Adrenal gland (tissue), 12 donors: ENCODE measurements around the gene M1AP. TPM values are rescaled to one million over a fixed set of nuclear protein-coding genes. Genes with fewer than 3 reads are reported as not detected.

Source experiments
- DNase-seq, 7 donors: peaks; one replicate each; pipeline ENCODE4 v3.0.0-alpha.2; 2019 to 2020
- H3K27ac ChIP-seq, 5 donors: fragments of 200-600 bp; sonication (generic) in 4 of 5; 1 replicate in 3 of 5; 2 replicates in 2 of 5; pipeline versions ENCODE4 v1.5.1 to v1.8.0; 2016 to 2020; ENCODE audit warnings: mild to moderate bottlenecking in 1 of 5
- H3K27me3 ChIP-seq: fragments of 200-600 bp; 2 replicates; pipeline ENCODE4 v1.8.0; 2021
- H3K36me3 ChIP-seq, 2 donors: fragments of 200-600 bp; replicated peaks in 1 of 2; 1 replicate in 1 of 2; 2 replicates in 1 of 2; pipeline versions ENCODE4 v1.5.1 to v1.8.0; 2018 to 2022
- H3K4me1 ChIP-seq, 2 donors: fragments of 200-600 bp; replicated peaks in 1 of 2; 1 replicate in 1 of 2; 2 replicates in 1 of 2; pipeline versions ENCODE4 v1.5.1 to v1.8.0; 2018 to 2021
- H3K4me3 ChIP-seq, 4 donors: fragments of 200-600 bp; sonication (generic) in 3 of 4; one replicate each; pipeline ENCODE4 v1.5.1; 2016 to 2018
- H3K9me3 ChIP-seq, 3 donors: fragments of 200-600 bp; sonication (generic) in 1 of 3; replicated peaks in 1 of 3; 1 replicate in 2 of 3; 2 replicates in 1 of 3; pipeline versions ENCODE4 v1.5.1 to v1.8.0; 2016 to 2021
- CTCF ChIP-seq, 6 experiments: fragments of 450-650 bp in 4 of 6; fragments of 200-600 bp in 2 of 6; sonication (generic) in 1 of 6; IDR thresholded peaks; 1 replicate in 5 of 6; 2 replicates in 1 of 6; pipeline versions ENCODE4 v1.5.1 to v1.8.0; 2016 to 2021; ENCODE audit warnings: antibody characterized with exemption in 6 of 6, mild to moderate bottlenecking in 2 of 6, moderate library complexity in 1 of 6
- POLR2A ChIP-seq, 2 donors: fragments of 450-650 bp; IDR thresholded peaks; one replicate each; pipeline ENCODE4 v1.6.1; 2017; ENCODE audit warnings: antibody characterized with exemption in 2 of 2, mild to moderate bottlenecking in 2 of 2, moderate library complexity in 1 of 2
- WGBS, 4 donors: extraction: QIAGEN DNeasy Blood & Tissue Kit in 2 of 4; methylation state at CpG; one replicate each; pipeline versions ENCODE4 v1.1.5 to v1.1.7; 2013 to 2017; 5-methylcytosine and 5-hydroxymethylcytosine counted together
- intact Hi-C, 2 donors: fragments of 100-400 bp; cut with DNase I; formaldehyde crosslinking; loops; one replicate each; pipeline versions ENCODE4 v1.14.1 to v1.15.0; 2022 to 2023
- polyA plus RNA-seq, 3 donors: library from polyadenylated mRNA; stranded (reverse); fragments of 200-250 nt in 2 of 3; fragments of 350-450 nt in 1 of 3; fragmentation: Illumina TruSeq in 1 of 3; extraction: RNeasy Lipid Tissue Mini Kit (QIAGEN cat#74804) in 1 of 3; gene quantifications; one replicate each; pipeline ENCODE4 v1.2.3, GENCODE V29; 2013 to 2014
- total RNA-seq, 9 donors: library from RNA; depleted of rRNA in 4 of 9; stranded (reverse); fragments of >200 nt in 4 of 9; fragments of 120-200 nt in 1 of 9; fragmentation: NEBNext Ultra II Directional in 1 of 9; extraction: Animal tissue kit (Norgen Biotek cat#: 25700) in 1 of 9; gene quantifications; one replicate each; pipeline versions ENCODE4 v1.1.0 to v1.2.4, GENCODE V29; 2013 to 2023
- donor health status: healthy with polysubstance abuse.
- donor health status: Bipolar disorder and iron deficiency.
- donor health status: DM: yes; HTN: yes; CAD: no.
- donor health status: DM: no; HTN: no; CAD: no.
- donor health status: DM: no; HTN: no; CAD: no.
- donor health status: DM: yes; HTN: yes; CAD: no.

M1AP gene
- total and polyA plus RNA-seq, 12 donors: 0.47 to 2.2 (median 0.84) TPM; not detected in 1

- no peak for TF ChIP-seq CTCF (IDR thresholded peaks at IDR 0.05)
- TF ChIP-seq POLR2A (IDR thresholded peaks at IDR 0.05): no peak
- no peak for DNase-seq
- H3K4me3 ChIP-seq: no peak overlapping the region
- no peak overlapping the region for H3K27ac ChIP-seq
- H3K4me1 ChIP-seq: no peaks in the 10 kb centered on the region
- intact Hi-C loops: no loop called here
- H3K27me3 ChIP-seq: no peaks in the 10 kb centered on the region
- H3K9me3 ChIP-seq: no peaks in the 10 kb centered on the region
- WGBS, 4 donors: 70 to 91% (median 82%) methylated on average over 5 of the region's 5 CpGs
- no peaks in the 10 kb centered on the region for H3K36me3 ChIP-seq
These were observed 22.3 kb downstream of the M1AP start for GRCh38 chr2:74625658-74626425.

GRCh38 chr2:74620671-74621070, 27.5 kb downstream of the M1AP start:
- Histone ChIP-seq H3K27ac (no peak overlapping the region), H3K4me1 (no peaks in the 10 kb centered on the region), H3K9me3 (no peaks in the 10 kb centered on the region), H3K4me3 (no peak overlapping the region), H3K36me3 (no peaks in the 10 kb centered on the region), H3K27me3 (no peaks in the 10 kb centered on the region)
- intact Hi-C loops: no loop called here
- WGBS, 4 donors: 83 to 89% (median 87%) methylated on average over 10 to 12 of the region's 12 CpGs
- TF ChIP-seq POLR2A (IDR thresholded peaks at IDR 0.05) (no peak), CTCF (IDR thresholded peaks at IDR 0.05) (no peak)
- no peak for DNase-seq

GRCh38 chr2:74619651-74620297, 28.4 kb downstream of the M1AP start:
- no peaks in the 10 kb centered on the region for H3K27me3 ChIP-seq
- H3K4me3 ChIP-seq: no peak overlapping the region
- 60 to 71% (median 67%) methylated on average over 5 of the region's 5 CpGs for WGBS, 4 donors
- no peak for TF ChIP-seq POLR2A (IDR thresholded peaks at IDR 0.05)
- TF ChIP-seq CTCF (IDR thresholded peaks at IDR 0.05): no peak
- intact Hi-C loops: no loop called here
- no peaks in the 10 kb centered on the region for H3K9me3 ChIP-seq
- H3K4me1 ChIP-seq: no peaks in the 10 kb centered on the region
- H3K27ac ChIP-seq: no peak overlapping the region
- no peak for DNase-seq
- no peaks in the 10 kb centered on the region for H3K36me3 ChIP-seq

GRCh38 chr2:74618410-74619083, 29.6 kb downstream of the M1AP start:
- Histone ChIP-seq H3K9me3 (no peaks in the 10 kb centered on the region), H3K27me3 (no peaks in the 10 kb centered on the region), H3K36me3 (no peaks in the 10 kb centered on the region), H3K4me1 (no peaks in the 10 kb centered on the region), H3K4me3 (no peak overlapping the region), H3K27ac (no peak overlapping the region)
- DNase-seq: no peak
- no peak for TF ChIP-seq POLR2A (IDR thresholded peaks at IDR 0.05)
- TF ChIP-seq CTCF (IDR thresholded peaks at IDR 0.05): no peak
- WGBS, 4 donors: 72 to 77% (median 75%) methylated on average over 6 of the region's 6 CpGs
- intact Hi-C loops: no loop called here
